Natural killer cell (primary cell): ENCODE measurements around the gene LACTBL1. TPM values are rescaled to one million over a fixed set of nuclear protein-coding genes. Genes with fewer than 3 reads are reported as not detected.

Experiments used
- ATAC-seq, 3 donors: fragments of 150-1000 bp in 2 of 3; fragments of 200-7000 bp in 1 of 3; cut with Tn5 transposase; 1 replicate in 1 of 3; 2 replicates in 2 of 3; pipeline ENCODE4 v1.10.0; 2021; ENCODE audit warnings: mild to moderate bottlenecking in 2 of 3, moderate library complexity in 2 of 3
- DNase-seq, 2 donors: peaks; one replicate each; pipeline versions ENCODE4 v3.0.0 to v3.0.0-alpha.2; 2013 to 2021; ENCODE audit warnings: mixed read lengths in 1 of 2
- H3K27ac ChIP-seq: one replicate; pipeline ENCODE4 v1.5.1; 2013; ENCODE audit warnings: mild to moderate bottlenecking, low read length
- H3K27me3 ChIP-seq: one replicate; pipeline ENCODE4 v1.6.1; 2013; ENCODE audit warnings: low read length; ENCODE audit not compliant: control insufficient read depth, insufficient read depth
- H3K36me3 ChIP-seq: one replicate; pipeline ENCODE4 v1.6.1; 2013; ENCODE audit warnings: low read length; ENCODE audit not compliant: control insufficient read depth, insufficient read depth
- H3K4me1 ChIP-seq: one replicate; pipeline ENCODE4 v1.6.1; 2013; ENCODE audit warnings: low read length; ENCODE audit not compliant: control insufficient read depth, insufficient read depth
- H3K4me3 ChIP-seq: one replicate; pipeline ENCODE4 v1.5.1; 2013; ENCODE audit warnings: low read length
- H3K9me3 ChIP-seq: one replicate; pipeline ENCODE4 v1.6.1; 2013; ENCODE audit warnings: low read length; ENCODE audit not compliant: control insufficient read depth, insufficient read depth
- H3K27ac Mint-ChIP-seq, 2 donors: one replicate each; pipeline ENCODE4 v1.8.0; 2022; ENCODE audit warnings: mild to moderate bottlenecking in 2 of 2, mixed read lengths in 2 of 2, moderate library complexity in 1 of 2
- H3K27me3 Mint-ChIP-seq, 2 donors: one replicate each; pipeline ENCODE4 v1.8.0; 2022; ENCODE audit warnings: low read depth in 2 of 2, mixed read lengths in 2 of 2
- H3K36me3 Mint-ChIP-seq: one replicate; pipeline ENCODE4 v1.8.0; 2022; ENCODE audit warnings: mixed read lengths
- H3K4me1 Mint-ChIP-seq, 2 donors: one replicate each; pipeline ENCODE4 v1.8.0; 2022; ENCODE audit warnings: mixed read lengths in 2 of 2
- H3K4me3 Mint-ChIP-seq: one replicate; pipeline ENCODE4 v1.8.0; 2022; ENCODE audit warnings: mild to moderate bottlenecking, moderate library complexity, mixed read lengths
- H3K9me3 Mint-ChIP-seq, 2 donors: one replicate each; pipeline ENCODE4 v1.8.0; 2022; ENCODE audit warnings: mixed read lengths in 2 of 2
- CTCF ChIP-seq: fragments of 200-600 bp; IDR thresholded peaks from one replicate; pipeline ENCODE4 v1.8.0; 2022; ENCODE audit warnings: antibody characterized with exemption
- WGBS: methylation state at CpG from one replicate; pipeline ENCODE4 v1.1.7; 2013; ENCODE audit warnings: missing lambda C conversion rate; ENCODE audit not compliant: insufficient coverage; 5-methylcytosine and 5-hydroxymethylcytosine counted together
- intact Hi-C: fragments of 100-400 bp; cut with micrococcal nuclease; formaldehyde crosslinking; loops from one replicate; pipeline ENCODE4 v1.14.2; 2022
- total RNA-seq, 4 donors: library from RNA; stranded (reverse); fragments of 120-200 nt in 1 of 4; gene quantifications; one replicate each; pipeline versions ENCODE4 v1.2.3 to v1.2.4, GENCODE V29; 2013 to 2022

The LACTBL1 gene
- total RNA-seq, 3 donors from 2014 or later (not counting 1 experiment from before 2014, with no cell fraction given), result not detected

GRCh38 chr1:22915816-22916470 is 56.7 kb downstream of the LACTBL1 start:
- no peak overlapping the region for H3K27ac ChIP-seq
- 41% methylated on average over 15 of the region's 15 CpGs for WGBS
- no peaks in the 10 kb centered on the region for H3K27me3 ChIP-seq
- Mint-ChIP-seq H3K9me3 (no peaks in the 10 kb centered on the region), H3K4me3 (no peak overlapping the region), H3K27me3 (peaks cover 6 to 9% of the 10 kb centered on the region in 2 donors), H3K27ac (no peak overlapping the region), H3K36me3 (no peaks in the 10 kb centered on the region), H3K4me1 (no peaks in the 10 kb centered on the region)
- no peak overlapping the region for H3K4me3 ChIP-seq
- H3K36me3 ChIP-seq, result no peaks in the 10 kb centered on the region
- no peaks in the 10 kb centered on the region for H3K4me1 ChIP-seq
- no peaks in the 10 kb centered on the region for H3K9me3 ChIP-seq
- no peak for TF ChIP-seq CTCF
- DNase-seq (no peak), ATAC-seq (no peak)
- intact Hi-C loops, result no loop called here

GRCh38 chr1:22915231-22915630 is 57.4 kb downstream of the LACTBL1 start:
- Mint-ChIP-seq H3K36me3 (no peaks in the 10 kb centered on the region), H3K4me3 (no peak overlapping the region), H3K27ac (no peak overlapping the region), H3K4me1 (no peaks in the 10 kb centered on the region), H3K9me3 (no peaks in the 10 kb centered on the region), H3K27me3 (peaks cover 6 to 9% of the 10 kb centered on the region in 2 donors)
- no peaks in the 10 kb centered on the region for H3K36me3 ChIP-seq
- WGBS, result 77% methylated on average over 7 of the region's 7 CpGs
- intact Hi-C loops, result no loop called here
- H3K9me3 ChIP-seq, result no peaks in the 10 kb centered on the region
- H3K27ac ChIP-seq, result no peak overlapping the region
- H3K27me3 ChIP-seq, result no peaks in the 10 kb centered on the region
- ATAC-seq, result no peak
- no peak for DNase-seq
- H3K4me1 ChIP-seq, result no peaks in the 10 kb centered on the region
- H3K4me3 ChIP-seq, result no peak overlapping the region
- no peak for TF ChIP-seq CTCF

GRCh38 chr1:22914633-22915217 is 57.9 kb downstream of the LACTBL1 start:
- Mint-ChIP-seq H3K4me1 (no peaks in the 10 kb centered on the region), H3K4me3 (no peak overlapping the region), H3K27me3 (peaks cover 6 to 9% of the 10 kb centered on the region in 2 donors), H3K27ac (no peak overlapping the region), H3K9me3 (no peaks in the 10 kb centered on the region), H3K36me3 (no peaks in the 10 kb centered on the region)
- Histone ChIP-seq H3K27ac (no peak overlapping the region), H3K4me3 (no peak overlapping the region), H3K36me3 (no peaks in the 10 kb centered on the region), H3K9me3 (no peaks in the 10 kb centered on the region), H3K27me3 (no peaks in the 10 kb centered on the region), H3K4me1 (no peaks in the 10 kb centered on the region)
- no peak for TF ChIP-seq CTCF
- DNase-seq, result no peak
- ATAC-seq, result no peak
- WGBS, result 78% methylated on average over 8 of the region's 8 CpGs
- intact Hi-C loops, result no loop called here

- ATAC-seq (no peak), DNase-seq (no peak)
- no peaks in the 10 kb centered on the region for H3K9me3 Mint-ChIP-seq
- no peak overlapping the region for H3K27ac Mint-ChIP-seq
- Histone ChIP-seq H3K27ac (no peak overlapping the region), H3K4me3 (no peak overlapping the region), H3K27me3 (no peaks in the 10 kb centered on the region), H3K36me3 (no peaks in the 10 kb centered on the region), H3K4me1 (no peaks in the 10 kb centered on the region), H3K9me3 (no peaks in the 10 kb centered on the region)
- no peaks in the 10 kb centered on the region for H3K4me1 Mint-ChIP-seq
- intact Hi-C loops, result no loop called here
- WGBS, result 86% methylated on average over 10 of the region's 10 CpGs
- no peak overlapping the region for H3K4me3 Mint-ChIP-seq
- no peaks in the 10 kb centered on the region for H3K36me3 Mint-ChIP-seq
- no peak for TF ChIP-seq CTCF
- H3K27me3 Mint-ChIP-seq, result peaks cover 6 to 9% of the 10 kb centered on the region in 2 donors
These were observed 58.5 kb downstream of the LACTBL1 start for GRCh38 chr1:22914156-22914555.
